Ecto neural progenitor cell (in vitro differentiated cells): Measurements from ENCODE around the gene PLAGL2.
"Not testable (repeated sequence)": the region's sequence is repeated elsewhere in the genome, so short reads cannot be mapped to it uniquely, and the experiment has no call there.

Source experiments
- DNase-seq: peaks from one replicate; pipeline ENCODE4 v3.0.0-alpha.2; 2018; ENCODE audit warnings: low spot score

The PLAGL2 gene

GRCh38 chr20:32179934-32180333, 27.6 kb downstream of the PLAGL2 start:
- DNase-seq: no peak

GRCh38 chr20:32179515-32179914, 28.0 kb downstream of the PLAGL2 start:
- DNase-seq: no peak

GRCh38 chr20:32177696-32178095, 29.8 kb downstream of the PLAGL2 start:
- DNase-seq: not testable (repeated sequence)

DNA sequence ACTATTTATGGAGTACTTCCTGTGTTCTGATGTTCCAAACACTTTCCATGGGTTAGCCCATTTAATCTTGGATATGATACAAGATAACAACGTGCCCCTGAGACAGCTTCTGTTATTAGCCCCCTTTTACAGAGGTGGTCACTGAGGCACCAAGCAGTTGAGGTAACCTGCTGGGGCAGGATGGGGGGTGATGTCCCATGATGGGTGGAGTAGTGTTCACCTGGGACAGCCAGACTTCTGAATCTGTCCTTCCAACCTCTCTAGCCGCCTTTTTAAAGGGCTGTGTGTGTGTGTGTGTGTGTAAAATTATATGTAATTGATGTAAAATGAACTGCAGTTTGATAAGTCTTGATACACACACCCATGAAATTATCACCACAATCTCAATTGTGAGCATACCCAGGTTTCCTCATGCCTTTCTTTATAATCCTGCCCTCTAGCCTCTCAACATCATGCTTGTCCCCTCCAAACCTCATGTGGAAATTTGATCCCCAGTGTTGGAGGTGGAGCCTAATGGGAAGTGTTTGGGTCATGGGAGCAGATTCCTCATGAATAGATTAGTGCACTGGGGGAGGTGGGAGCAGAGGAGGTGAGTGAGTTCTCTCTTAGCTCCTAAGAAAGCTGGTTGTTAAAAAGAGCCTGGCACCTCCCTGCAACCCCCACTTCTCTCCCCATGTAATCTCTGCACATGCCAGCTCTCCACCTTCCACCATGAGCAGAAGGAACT, 39.2 kb downstream of the PLAGL2 start:
- DNase-seq: peak; percentile 57

GRCh38 chr20:32167552-32167951, 40.0 kb downstream of the PLAGL2 start:
- no peak for DNase-seq

GRCh38 chr20:32165836-32166545, 41.6 kb downstream of the PLAGL2 start:
- no peak for DNase-seq

GRCh38 chr20:32164984-32165735, 42.4 kb downstream of the PLAGL2 start:
- no peak for DNase-seq

DNA sequence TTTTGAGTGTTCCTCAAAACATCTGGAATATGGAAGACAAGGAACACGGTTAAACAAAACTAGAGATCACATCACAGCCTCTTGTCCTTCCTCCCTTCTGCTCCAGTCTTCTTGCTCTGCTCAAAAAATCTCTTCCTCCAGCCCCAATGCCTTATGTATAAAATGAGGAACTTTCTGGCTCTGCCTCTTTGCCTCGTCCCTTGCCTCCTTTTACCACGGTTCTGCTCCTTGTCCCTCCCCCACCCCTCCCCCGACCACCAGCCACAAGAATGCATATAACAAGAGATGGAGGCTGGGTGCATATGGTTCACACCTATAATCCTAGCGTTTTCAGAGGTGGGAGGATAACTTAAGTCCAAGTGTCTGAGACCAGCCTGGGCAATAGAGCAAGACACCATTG, 43.6 kb downstream of the PLAGL2 start:
- DNase-seq: no peak

DNA sequence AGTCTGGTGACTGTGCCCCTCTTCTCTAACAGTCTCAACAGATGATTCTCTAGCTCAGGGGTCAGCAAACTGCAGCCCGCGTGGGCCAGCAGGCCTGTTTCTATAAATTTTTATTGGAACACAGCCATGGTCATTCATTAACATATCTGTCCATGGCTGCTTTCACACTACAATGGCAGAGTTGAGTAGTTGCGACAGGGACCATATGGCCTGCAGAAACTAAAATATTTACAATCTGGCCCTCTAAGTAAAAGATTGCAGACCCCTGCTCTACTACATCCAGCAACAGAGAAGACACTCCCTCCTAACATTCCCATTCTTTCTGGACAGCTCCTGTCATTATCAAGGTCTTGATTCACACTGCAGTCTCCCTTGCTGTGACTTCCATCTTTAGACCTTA, 45.2 kb downstream of the PLAGL2 start:
- DNase-seq: no peak

DNA sequence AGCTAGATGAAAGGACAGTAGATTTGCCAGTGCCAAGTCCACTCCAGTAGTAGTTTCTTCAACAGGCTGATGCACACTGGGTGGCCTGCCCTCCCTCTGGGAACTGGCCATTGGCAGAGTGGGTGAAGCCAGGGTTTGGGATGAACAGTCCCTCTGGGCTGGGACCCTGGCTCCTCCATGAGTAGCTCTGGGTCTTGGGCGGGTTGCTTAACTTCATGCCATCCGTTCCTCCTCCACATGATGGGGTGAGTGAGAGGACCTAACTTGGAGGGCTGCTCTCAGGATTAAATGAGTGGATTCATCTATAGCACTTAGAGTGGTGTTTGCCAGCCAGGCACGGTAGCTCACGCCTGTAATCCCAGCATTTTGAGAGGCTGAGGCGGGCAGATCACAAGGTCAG, 47.2 kb downstream of the PLAGL2 start:
- DNase-seq: no peak

DNA sequence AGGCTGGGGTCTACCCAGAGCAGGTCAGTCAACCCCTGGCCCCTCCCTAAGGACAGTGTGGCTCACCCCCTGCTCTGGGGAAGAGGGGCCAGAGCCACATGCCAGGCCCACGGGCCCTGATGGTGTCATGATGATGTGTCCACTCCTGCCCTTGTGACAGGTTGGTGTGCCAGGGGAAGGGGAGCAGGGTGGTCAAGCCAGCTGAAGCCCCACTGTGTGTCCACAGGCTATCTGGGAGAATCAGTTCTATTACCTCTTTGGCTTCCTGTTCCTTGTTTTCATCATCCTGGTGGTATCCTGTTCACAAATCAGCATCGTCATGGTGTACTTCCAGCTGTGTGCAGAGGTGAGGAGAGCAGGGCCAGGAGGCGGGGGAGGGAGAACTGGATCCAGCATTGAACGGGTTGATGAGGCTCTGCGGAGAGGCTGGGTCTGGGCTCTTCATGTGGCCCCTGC, 47.7 kb downstream of the PLAGL2 start:
- DNase-seq: no peak

- no peak for DNase-seq
Observed at GRCh38 chr20:32158943-32159660, 48.4 kb downstream of the PLAGL2 start.

GRCh38 chr20:32158351-32158750, 49.2 kb downstream of the PLAGL2 start:
- DNase-seq: no peak

- DNase-seq: no peak
Observed at GRCh38 chr20:32157611-32158010, 49.9 kb downstream of the PLAGL2 start.

- DNase-seq: peak; percentile 73
Observed at GRCh38 chr20:32155017-32155981, 52.2 kb downstream of the PLAGL2 start.

GRCh38 chr20:32153771-32154170, 53.8 kb downstream of the PLAGL2 start:
- no peak for DNase-seq

DNA sequence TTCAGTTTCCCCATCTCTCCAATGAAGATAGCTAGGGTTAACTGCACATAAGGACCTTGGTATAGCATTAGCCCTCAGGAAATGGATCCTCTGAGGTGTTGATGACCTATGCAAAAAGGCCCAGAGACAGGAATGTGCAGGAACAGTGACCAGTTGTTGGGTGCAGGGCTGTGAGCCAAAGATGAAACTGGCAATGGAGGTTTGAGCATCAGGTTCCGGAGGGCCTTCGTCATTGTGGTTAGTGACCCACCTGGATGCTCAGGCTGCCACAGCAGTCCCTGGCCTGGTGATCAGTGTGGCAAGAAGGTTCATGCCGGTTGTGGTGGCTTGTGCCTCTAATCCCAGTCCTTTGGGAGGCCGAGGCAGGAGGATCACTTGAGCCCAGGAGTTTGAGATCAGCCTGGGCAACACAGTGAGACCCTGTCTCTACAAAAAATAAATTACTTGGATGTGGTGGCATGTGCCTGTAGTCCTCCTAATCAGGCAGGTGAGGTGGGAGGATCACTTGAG, 54.3 kb downstream of the PLAGL2 start:
- DNase-seq: no peak

GRCh38 chr20:32152421-32153155, 55.0 kb downstream of the PLAGL2 start:
- DNase-seq: no peak

DNA sequence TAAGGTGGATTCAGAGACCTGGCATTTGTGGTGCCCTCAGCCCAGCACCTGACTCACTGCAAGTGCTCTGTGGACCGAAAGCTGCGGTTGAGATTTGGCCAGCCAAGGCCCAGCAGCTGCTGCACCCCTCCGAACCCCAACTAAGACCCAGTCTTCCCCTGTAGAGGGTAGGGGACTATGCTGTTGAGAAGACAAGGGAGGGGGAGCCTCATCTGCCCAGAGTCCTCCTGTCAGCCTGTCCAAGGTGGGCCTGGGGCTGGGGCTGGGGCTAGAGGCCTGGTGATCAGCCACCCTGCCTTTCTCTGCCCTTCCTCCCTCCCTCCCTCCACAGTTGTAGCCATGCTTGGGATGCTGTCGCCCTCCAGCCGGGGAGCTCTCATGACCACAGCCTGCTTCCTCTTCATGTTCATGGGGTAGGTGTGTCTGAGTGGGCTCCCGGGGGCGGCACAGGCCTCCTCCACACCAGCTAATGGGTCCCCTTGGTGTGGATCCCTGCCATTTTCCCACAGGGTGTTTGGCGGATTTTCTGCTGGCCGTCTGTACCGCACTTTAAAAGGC, 57.2 kb downstream of the PLAGL2 start:
- no peak for DNase-seq
